Measurements from ENCODE around the gene OR5D18.

DNA sequence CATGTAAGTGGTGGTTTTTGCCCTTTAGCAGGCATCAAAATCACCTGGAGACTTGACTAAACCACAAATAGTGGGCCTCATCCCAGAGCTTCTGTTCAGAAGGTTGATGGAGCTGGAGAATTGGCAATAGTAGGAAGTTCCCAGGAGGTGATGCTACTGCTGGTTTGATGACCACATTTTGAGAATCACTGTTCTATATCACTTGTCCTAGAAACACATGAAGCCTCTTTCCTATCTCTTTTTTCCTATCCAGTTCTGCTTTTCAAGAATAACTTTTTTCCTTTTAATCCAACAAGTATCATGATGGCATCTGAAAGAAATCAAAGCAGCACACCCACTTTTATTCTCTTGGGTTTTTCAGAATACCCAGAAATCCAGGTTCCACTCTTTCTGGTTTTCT lies 46.3 kb upstream of the OR5D18 start, which contains the start of gene OR5D13:
- TF ChIP-seq, protein P1, sequence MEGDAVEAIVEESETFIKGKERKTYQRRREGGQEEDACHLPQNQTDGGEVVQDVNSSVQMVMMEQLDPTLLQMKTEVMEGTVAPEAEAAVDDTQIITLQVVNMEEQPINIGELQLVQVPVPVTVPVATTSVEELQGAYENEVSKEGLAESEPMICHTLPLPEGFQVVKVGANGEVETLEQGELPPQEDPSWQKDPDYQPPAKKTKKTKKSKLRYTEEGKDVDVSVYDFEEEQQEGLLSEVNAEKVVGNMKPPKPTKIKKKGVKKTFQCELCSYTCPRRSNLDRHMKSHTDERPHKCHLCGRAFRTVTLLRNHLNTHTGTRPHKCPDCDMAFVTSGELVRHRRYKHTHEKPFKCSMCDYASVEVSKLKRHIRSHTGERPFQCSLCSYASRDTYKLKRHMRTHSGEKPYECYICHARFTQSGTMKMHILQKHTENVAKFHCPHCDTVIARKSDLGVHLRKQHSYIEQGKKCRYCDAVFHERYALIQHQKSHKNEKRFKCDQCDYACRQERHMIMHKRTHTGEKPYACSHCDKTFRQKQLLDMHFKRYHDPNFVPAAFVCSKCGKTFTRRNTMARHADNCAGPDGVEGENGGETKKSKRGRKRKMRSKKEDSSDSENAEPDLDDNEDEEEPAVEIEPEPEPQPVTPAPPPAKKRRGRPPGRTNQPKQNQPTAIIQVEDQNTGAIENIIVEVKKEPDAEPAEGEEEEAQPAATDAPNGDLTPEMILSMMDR (IDR thresholded peaks at IDR 0.05 in 8 of 11, conservative IDR thresholded peaks at IDR 0.05 in 3 of 11): no peak
- TF ChIP-seq POLR2AphosphoS5 (IDR thresholded peaks at IDR 0.05) (no peak), POLR2A (IDR thresholded peaks at IDR 0.05) (no peak)
